ENCODE data around the gene ASB2.
A peak's percentile ranks its signal among the peaks of the same experiment; 100 is the strongest.

Gene ASB2

DNA sequence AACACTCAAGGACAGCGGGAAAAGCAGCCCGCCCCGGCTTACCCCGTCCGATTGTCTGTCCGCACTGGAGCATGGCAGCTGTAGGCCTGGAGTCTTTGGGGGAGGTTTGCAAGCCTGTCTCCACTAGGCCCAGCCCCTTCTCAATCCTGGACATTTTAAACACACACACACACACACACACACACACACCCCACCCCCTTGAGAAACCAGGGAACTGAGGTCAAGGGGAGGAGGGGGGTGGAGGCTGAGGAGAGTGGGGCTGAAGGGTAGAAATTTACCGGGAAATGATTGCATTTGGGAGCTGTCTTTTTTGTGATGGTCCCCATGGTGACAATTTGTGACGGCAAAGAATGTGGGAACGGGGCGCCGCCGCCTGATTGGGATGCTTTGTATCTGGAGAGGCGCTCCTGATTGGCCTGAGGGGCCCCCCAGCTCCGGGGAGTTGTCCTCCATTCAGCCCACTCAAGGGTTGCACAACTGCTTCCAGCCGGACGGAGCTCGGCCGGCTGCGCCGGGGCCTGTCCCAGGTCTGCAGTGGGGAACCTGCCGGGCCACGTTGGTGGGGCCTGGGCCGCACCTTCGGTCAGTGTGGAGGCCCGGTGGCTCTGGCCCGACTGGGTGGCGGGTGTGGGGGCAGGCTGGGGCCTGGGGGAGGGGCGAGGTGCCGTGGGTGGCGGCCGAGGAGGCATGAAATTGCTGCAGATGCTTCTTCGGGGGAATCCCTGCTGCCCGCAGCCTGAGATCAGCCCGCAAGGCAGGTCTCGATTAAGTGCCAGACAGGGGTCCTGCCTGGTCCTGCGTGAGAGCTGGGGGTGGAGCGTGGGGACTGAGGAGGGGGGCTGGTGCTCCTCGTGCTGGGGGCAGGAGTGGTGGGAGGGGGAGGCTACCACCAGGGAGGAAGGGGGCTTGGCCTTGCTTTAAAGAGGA, 49.2 kb downstream of the ASB2 start, which contains the start of gene FAM181A:
FAM181A (plus strand) TSS at position 472 of the 927 bp plus-strand sequence. CDS start 942 bp downstream, outside the sequence.
- DNase-seq: no peak

DNA sequence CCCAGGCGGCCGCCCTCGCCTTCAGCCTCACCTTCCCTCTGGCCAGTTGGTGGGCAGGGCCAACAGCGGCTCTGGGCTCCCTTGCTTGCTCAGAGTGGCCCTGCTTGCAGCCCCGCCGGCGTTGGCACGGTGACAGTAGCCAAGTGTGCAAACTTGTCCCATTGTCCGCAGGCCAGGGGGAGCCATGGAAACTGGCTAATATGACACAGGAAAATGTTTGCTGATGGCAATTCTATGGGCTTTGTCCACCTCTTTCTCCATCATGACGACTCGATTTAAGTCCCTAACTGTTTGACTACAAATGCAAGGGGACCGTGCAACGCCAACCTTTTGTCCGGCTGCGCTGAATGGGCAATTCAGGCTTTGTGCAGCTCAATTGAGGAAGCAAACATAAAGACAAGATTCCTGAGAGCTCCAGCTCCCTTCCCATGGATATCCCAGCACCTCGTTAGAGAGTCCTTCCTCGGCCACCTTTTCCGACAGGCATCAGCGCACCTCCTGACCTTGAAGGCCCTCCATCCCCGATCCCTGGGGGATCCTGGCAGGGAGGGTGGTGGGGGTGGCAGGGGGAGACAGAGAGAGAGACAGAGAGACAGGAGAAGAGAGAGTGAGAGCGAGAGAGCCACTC, 50.0 kb downstream of the ASB2 start:
- no peak for DNase-seq

DNA sequence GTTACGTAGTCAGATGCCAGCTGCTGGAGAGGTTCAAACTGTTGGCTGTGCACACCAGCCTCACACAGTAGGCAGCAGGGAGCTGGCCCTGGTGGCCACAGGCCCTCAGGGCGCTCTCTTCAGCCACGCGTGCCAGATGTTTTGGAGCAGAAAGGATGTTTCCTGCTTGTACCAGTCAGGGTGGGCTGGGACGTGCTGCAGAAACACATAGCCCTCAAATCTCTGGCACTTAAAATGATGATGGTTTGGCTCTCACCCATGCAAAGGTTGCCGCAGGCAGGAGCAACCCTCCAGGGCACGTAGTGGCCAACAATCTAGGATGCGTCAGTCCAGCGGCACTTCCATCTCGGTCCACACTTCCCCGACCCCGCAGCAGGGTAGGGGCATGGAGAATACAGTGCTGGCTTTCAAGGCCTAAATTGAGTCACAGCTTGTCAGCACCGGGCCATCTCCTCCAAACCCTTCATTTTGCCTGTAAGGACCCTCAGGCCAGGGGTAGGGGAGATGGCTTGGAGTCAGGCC, 50.9 kb downstream of the ASB2 start:
- no peak for DNase-seq

DNA sequence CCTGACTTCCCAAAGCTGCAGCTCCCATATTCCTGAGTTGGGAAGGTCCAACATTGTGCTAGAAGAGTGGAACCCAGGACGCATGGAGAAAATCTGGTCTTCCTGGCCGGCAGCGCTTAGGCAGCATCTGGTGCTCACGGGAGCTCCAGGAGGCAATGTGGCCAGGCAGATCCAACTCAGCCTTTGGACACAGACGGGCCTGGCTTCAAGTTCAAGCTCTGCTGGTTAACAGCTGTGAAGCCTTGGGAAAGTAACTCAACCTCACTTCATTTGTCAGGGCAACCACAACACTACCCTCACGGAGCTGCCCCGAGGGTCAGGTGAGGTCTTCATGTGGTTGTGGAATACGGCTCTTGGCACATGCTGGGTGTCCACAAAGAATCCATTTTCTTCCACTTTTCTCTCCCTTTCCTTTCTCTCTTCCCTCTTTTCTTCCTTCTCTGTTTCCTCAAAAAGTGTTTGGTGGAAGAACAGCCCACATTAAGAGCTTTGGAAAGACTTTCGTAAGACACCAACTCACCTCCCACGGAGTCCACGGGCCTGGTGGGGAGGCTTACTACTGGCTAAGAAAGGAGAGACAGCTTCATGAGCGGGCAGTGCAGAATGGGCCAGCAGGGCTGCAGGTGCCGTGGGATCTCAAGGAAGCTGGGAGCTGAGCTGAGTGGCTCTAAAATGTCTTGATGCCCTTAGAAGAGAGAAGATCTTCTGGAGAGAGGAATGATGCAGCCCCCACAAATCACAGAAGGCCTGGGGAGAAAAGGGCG, 51.6 kb downstream of the ASB2 start:
- no peak for DNase-seq

DNA sequence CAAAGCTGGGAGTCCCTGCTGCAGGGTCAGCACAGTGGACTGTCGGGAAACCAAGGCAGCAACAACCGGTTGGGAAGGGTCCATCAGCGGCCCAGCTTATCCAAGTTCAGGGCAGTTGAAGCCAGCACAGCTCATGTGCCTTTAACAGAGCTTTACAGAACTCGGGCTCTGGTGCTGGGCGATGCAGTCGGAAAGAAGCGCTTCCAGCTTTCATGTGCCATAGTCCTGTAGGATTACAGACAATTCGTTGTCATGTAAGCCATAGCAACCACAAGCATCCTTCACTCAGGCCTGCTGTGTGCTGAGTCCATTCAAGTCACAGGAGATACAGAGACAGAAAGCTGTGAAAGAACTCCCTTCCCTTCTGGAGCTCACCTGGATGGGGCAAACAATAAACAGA, 52.7 kb downstream of the ASB2 start:
- DNase-seq: no peak

DNA sequence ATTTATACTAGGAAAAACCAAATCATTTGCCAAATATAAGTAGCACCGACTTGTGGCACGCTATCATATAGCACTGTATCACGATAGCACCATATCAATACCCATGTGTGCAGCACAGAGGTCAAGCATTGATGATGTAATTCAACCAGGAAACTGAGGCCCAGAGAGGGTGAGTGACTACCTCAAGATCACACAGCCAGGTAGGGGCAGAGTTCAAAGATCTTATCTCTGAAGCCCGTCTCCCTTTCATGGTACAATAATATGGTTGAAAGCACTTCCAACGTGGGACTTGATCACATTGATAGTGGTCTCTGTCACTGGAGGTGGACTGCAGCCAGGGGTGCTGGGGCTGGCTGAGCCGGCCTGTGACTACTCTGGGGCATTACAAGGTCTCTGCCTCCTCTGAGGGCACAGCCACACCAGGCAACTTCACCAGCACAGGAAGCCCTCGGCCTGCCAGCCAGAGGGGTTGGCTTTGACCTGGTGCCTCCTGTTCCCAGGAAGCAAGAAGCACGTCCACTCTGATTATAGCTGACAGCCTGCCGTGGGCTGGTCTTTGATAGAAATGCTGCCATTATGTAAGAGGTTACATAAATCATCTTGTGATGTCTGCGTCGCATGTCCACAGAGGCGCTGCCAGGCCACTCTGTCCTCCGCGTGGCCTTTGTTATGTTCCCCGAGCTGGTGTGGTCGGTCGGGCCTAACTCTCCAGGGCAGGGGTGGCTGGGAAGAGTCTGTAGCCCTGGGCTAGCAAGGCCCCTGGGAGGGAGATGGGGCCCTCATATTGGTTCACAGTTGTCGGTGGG, 55.2 kb downstream of the ASB2 start:
- DNase-seq: no peak

DNA sequence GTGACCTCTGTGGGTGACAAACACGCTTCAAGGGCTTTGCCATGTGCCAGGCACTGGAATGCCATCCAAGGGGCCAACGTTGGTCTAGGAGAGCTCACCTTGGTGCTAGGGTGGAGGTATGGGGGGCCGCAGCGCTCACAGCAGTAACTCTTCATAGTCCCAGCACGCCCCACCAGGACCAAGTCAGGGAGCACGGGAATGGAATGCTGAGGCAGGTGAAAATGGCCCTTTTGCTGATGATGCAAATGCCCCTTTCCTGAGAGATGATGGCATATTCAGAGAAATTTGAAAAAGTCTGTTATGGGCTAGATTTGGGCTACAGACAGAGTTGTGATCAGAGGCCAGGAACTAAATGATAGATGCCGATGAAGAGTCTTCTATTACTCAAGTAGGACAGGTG, 59.2 kb downstream of the ASB2 start:
- DNase-seq: no peak

DNA sequence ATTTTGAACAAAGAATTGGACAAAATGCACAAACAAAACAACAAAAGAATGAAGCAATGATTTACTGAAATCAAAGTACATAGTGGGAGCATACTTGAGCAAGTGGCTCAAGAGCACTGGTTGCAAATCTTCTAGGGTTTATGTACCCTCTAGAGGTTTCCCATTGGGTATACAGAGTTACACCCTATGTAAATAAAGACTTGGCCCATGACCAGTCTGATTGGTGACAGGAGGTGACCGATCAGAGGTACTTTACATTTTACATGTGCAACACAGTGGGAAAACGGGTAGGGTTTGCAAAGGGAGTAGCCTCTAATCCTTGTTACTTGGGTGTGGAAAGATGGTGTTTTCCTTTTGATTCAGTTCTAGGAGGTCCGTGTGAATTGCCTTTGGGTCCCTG, 59.9 kb downstream of the ASB2 start:
- no peak for DNase-seq

DNA sequence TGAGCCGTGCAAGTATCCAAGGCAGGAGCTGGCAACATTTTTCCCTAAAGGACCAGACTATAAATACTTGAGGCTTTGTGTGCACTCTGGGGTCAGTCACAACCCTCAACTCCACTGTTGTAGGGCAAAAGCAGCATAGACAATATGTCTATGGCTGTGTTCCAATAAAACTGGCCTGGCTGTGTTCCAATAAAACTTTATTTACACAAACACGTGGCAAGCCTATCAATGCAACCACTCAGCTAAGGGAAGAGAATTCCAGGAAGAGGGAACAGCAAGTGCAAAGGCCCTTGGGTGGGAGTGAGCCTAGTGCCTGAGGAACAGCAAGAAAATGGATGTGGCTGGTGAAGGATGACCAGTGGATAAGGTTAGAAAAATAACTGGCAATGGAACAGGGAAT, 60.6 kb downstream of the ASB2 start:
- no peak for DNase-seq

DNA sequence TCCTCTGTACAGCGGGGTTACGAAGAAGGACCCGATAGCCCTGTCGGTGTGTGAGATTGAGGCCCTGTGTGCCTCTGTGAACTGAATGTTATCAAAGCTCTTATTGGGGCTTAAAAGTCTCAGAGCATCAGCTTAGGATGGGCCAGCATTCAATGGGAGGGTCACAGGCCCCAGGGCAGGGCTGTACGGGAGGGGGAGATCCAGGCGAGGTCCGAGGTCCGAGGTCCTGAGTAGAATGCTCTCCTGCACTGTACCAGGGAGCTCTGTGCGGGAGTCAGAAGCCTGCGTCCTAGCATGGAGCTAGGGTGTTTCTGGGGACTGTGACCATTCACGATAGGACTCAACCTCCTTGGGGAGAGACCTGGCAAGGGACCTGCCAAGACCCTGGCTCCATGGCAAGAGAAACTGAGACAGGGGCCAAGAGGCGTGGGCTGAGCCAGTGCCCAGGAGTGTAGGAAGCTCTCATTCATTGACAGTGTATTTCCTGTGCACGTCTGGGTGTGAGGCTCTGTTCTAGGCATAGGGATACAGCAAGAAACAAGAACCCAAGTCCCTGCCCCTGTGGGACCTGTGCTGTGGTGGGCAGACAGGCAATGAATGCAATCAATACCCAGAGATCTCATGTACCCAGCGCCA, 61.2 kb downstream of the ASB2 start:
- DNase-seq: no peak

DNA sequence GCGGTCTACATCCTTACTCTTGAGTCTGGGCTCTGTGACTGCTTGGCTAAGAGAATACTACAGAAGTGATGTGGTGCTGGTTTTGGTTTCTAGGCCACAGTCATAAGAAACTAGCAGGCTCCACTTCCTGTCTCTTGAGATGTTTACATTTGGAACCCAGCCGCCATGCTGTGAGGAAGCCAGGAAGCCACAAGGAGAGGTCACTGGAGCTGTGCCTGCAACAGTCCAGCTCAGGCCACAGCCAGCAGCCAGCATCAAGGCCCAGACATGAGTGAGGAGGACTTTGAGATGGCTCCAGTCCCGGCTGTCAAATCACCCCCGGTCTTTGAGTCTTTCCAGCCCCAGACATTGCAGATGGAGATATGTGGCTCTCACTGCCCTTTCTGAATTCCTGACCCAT, 62.1 kb downstream of the ASB2 start:
- DNase-seq: no peak

DNA sequence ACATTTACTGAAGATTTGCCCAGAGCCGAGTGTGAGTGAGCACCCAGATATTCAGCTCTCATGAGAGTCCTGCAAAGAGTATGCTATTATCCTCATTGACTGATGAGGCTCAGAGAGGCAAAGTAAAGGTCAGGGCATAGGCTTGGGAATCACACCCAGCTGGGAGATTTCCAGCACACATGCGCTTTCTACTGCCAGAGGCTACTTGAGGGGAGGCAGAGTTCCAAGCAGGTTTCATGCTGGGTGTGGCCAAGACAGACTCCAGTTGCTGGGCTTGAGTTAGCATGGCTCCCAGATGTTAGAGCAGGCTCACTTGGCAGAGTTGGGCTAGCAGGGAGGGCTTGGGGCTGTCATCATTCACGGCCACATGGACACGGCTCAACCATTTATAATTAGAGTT, 63.6 kb downstream of the ASB2 start:
- DNase-seq: no peak

DNA sequence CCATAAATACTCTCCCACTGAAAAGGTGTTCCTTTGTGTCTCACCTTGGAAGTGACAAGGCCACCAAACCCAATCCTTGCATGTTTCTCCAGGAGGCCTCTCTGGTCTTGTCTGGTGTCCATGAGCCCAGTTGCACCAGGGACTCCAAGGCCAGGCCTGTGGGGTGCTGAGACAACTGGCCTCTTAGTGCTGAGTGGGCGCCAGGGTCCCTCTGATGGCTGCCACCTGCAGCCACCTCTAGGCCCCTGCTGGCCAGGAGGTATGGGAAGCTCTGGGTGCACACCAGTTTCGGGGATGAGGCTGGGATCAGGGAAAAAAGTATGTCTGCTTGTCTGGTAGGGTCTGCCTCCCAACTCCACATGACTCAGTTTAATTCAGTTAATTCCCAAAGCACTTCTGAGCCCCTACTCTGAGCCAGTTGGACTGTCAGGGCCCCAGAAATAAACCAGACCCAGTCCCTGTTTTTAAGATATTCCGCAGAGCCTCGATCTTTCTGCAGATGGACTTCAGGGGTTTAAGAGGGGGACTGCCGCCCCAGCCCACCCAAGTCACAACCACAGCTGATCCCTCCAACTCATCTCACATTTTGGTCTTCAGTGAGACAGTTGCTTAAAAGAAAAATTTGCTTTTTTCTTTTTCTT, 64.3 kb downstream of the ASB2 start:
- DNase-seq: no peak

DNA sequence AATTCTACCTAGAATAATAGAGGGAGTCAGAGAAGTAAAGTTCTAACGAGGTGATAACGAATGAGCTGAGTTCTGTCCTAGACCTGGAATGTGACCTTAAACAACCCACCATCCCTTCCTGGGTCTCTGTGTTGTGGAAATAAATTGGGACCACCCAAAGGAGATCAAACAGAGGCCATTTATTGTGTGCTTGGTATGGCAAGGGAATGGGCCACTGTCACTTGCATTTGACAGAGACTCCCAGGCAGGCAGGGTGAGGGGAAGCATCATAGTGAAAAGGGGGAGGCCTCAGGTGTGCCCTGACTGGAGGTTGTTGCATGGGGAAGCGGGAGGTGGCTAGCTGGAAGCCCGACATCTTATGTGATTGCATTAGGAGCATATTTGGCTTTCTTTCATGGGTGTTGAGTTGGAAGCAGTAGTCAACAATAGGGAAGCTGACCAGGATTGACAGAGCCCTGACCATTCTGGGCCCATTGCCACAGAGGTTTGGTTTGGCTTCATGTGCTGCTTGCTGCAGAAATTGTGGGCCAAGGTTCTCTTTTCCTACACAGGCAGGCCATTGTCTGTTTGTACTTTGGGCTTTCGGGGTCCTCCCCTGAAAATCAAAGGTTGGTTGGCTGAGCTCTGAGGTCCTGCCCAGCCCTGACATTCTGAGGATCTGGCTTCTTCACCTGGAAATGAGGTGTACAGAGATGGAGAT, 66.8 kb downstream of the ASB2 start:
- no peak for DNase-seq

DNA sequence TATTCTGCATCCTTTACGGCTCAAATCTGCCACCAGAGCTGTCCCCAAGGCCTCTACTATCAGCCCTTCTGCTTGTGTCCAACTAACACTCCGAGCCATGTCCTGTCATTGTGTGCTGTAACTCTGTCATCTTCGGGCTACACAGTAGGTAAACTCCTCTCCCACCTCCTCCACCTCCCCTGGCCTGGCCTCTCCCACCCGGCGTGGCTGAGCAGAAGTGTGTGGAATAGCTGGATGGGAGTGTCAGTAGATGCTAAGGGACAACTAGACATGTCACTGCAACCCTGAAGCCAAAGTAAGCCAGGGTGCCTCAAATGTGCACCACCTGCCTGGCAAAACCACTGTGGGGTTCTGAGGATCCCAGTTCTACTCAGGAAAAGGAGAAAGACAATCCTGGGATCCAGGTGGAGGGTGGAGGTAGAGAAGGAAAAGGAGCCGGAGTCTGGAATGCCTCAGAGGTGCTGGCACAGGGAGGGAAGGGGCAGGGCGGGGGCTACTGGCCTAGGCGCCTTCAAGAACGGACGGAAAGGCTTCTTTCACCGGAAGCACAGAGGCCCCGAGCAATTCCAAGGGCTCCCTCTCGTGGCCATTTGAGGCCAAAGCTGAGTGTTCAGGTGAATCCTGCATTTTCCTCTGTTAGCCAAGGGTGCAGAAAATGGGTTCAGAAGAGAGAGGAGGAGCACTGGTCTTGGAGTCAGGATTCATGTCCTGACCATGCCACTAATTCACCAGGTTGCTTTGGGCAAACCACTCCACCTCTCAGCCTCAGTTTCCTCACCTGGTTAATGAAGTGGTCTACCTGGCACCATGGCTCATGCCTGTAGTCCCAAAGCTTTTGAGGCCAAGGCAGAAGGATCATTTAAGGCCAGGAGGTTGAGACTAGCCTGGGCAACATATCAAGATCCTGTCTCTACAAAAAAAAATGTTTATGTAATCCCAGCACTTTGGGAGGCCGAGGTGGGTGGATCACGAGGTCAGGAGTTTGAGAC, 69.7 kb downstream of the ASB2 start:
- DNase-seq: peak; percentile 56

DNA sequence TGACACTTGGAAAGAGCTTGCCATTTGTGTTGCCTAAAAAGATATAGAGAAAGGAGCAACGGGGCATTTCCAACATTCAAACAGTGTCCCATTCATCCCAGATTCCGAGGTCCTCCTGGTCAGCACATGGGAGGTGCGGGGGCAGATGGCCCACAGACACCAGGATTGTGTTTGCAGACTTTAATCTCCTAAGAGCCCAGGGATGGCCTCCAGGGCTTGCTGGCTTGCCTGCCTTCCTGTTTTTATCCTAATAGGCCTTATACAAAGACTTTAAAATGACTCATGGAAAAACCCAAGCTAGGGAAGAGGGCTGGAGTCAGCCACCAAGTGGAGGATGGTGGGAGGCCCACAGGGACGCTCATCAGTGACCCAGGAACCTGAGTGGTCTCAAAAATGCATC, 70.7 kb downstream of the ASB2 start:
- no peak for DNase-seq

DNA sequence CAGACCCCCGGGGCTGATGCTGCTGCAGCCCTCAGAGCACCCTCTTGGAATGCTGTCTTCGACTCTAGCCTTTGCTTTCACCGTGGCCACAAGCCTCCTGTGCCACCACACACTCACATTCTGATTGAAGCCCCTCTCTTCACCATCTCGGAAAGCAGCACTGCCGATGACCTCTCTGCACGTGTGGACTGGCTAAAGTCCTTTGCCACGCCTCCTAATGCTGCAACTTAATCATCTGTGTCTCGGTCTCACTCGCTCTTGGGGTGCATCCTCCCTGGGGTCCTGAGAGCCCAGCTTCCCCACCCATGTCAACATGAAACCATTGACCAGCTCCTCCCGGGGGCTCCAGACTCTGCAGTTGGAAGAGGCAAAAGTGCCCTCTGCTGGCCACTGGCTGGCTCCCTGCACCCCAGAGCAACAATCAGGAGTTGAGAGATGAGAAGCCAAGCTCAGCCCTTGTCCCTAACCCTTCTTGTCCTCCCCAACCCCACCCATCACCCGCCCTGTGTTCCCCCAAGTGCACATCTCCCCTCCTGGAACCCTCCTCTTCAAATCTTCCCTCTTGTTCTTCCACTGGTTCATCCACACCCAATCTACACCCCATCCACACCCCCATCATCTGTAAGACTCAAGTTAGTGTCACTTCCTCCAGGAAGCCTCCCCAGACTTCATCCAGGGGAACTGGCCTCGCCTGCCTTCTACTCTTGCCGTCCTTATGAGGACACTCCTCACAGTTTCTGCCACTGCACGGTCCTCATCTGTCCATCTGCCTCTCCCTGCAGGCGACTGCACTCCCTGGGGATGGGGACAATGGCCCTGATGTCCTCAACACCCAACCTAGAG, 72.8 kb downstream of the ASB2 start:
- DNase-seq: no peak

DNA sequence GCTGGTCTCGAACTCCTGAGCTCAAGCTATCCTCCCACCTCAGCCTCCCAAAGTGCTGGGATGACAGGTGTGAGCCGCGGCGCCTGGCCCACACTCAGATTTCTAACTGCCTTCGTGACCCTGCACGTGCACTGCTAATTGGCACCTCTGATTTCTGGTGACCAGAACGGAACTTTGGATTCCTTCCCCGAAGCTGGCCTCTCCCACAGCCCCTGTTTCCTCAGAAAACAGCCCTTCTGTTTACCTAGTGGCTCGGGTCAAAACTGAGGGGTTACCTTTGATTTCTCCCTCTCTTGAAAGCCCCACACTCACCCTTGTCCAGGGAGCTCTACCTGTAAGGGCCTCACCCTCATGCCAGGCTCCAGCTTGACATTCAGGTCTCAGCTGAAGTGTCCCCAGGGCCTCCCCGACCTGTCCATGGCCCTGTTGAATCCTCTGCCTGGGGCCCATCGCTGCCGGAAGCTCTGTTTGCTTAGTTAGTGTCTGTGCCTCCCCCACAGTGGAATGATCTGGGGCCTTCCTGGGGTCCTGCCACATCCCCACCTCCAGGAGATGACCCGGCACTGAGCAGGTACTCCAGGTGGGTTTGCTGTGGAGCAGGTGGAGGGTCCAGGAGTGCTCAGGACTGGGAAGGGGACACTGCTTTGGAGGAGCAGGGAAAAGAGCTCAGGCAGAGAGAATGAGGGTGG, 73.6 kb downstream of the ASB2 start:
- no peak for DNase-seq

Measured in stimulated activated CD4-positive, alpha-beta T cell treated with anti-CD3 and anti-CD28 coated beads, Interleukin-4, amount 100 ng/mL, for 1 hour (primary cell).